HL-60 (cell line): Measurements from ENCODE around the gene ZNF165.

Experiments
- DNase-seq, 2 experiments: peaks; one replicate each; pipeline ENCODE4 v3.0.0-alpha.2; 2010 to 2020; ENCODE audit warnings: low read depth in 1 of 2, low spot score in 1 of 2
- H3K27ac ChIP-seq: fragments of 250-450 bp; sonication (Bioruptor Pico); replicated peaks from 2 replicates; pipeline ENCODE4 v1.5.1; 2020; ENCODE audit warnings: mild to moderate bottlenecking, moderate library complexity
- H3K27me3 ChIP-seq: fragments of 250-450 bp; sonication (Bioruptor Pico); 2 replicates; pipeline ENCODE4 v1.5.1; 2021; ENCODE audit warnings: mild to moderate bottlenecking, moderate library complexity; ENCODE audit not compliant: insufficient read depth, poor library complexity, severe bottlenecking
- H3K4me3 ChIP-seq: replicated peaks from 2 replicates; pipeline ENCODE4 v1.5.1; 2011; ENCODE audit warnings: mild to moderate bottlenecking, control low read depth, low read length; ENCODE audit not compliant: insufficient read depth
- GABPA ChIP-seq: IDR thresholded peaks from 2 replicates; pipeline ENCODE4 v1.6.1; 2012; ENCODE audit warnings: low read depth
- POLR2AphosphoS5 ChIP-seq: IDR thresholded peaks from 2 replicates; pipeline ENCODE4 v1.6.1; 2012; ENCODE audit warnings: low read depth
- SPI1 ChIP-seq: IDR thresholded peaks from 2 replicates; pipeline ENCODE4 v1.6.1; 2012; ENCODE audit warnings: low read depth, mild to moderate bottlenecking, borderline replicate concordance
- TF ChIP-seq, protein P1 (sequence below): IDR thresholded peaks from one replicate; pipeline ENCODE4 v1.5.1; 2011; ENCODE audit warnings: low read length, control low read depth, inconsistent platforms; ENCODE audit not compliant: insufficient read depth
- TF ChIP-seq, protein P2 (sequence below): IDR thresholded peaks from 2 replicates; pipeline ENCODE4 v1.6.1; 2012; ENCODE audit warnings: low read depth; ENCODE audit not compliant: insufficient replicate concordance

Gene ZNF165

DNA sequence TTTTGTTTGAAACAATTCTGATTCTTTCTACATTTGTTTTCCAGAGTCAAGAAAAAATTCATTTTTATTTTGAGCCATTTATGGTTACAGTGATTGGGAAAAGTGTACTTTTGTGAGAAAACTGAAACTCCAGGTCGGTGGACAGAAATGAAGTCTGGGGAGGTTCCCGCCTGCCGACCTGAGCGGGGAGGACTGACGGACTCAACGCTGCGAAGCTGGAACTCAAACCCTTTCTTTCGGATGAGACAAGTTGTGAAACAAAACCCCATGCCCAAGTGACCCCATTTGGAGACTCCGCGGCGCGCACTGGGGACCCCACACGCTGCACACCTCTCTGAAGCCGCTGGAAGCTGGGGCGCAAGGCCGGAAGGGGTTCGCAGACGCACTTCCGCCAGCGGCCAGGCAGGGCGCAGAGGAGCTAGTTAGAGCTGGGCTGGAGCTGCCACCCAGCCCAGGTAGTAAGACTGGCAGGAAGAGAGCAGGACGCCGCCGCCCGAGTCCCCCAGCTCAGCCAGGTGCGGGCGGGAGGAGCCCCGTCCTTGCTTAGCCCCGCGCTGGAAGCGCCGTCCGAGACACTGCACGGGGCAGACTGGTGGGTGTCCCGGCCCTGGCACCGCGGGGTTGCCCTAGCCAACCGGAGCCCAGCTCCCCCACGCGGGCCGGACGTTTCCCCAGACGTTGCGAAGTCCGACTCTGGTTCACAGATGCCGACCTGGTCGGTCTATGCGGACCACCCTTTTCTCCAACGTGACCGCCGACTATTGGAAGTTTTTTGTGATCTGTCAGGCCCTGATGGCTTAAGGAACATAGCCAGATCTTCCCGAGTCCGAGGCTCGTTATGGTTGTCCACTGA, 24.2 kb downstream of the ZNF165 start:
- H3K27me3 ChIP-seq: no peaks in the 10 kb centered on the region
- DNase-seq: peak; percentile 69 to 89
- TF ChIP-seq, protein P1, sequence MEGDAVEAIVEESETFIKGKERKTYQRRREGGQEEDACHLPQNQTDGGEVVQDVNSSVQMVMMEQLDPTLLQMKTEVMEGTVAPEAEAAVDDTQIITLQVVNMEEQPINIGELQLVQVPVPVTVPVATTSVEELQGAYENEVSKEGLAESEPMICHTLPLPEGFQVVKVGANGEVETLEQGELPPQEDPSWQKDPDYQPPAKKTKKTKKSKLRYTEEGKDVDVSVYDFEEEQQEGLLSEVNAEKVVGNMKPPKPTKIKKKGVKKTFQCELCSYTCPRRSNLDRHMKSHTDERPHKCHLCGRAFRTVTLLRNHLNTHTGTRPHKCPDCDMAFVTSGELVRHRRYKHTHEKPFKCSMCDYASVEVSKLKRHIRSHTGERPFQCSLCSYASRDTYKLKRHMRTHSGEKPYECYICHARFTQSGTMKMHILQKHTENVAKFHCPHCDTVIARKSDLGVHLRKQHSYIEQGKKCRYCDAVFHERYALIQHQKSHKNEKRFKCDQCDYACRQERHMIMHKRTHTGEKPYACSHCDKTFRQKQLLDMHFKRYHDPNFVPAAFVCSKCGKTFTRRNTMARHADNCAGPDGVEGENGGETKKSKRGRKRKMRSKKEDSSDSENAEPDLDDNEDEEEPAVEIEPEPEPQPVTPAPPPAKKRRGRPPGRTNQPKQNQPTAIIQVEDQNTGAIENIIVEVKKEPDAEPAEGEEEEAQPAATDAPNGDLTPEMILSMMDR: peak; percentile 30
- peak; percentile 55; the same call in 1 of the 2 replicates for TF ChIP-seq SPI1
- TF ChIP-seq, protein P2, sequence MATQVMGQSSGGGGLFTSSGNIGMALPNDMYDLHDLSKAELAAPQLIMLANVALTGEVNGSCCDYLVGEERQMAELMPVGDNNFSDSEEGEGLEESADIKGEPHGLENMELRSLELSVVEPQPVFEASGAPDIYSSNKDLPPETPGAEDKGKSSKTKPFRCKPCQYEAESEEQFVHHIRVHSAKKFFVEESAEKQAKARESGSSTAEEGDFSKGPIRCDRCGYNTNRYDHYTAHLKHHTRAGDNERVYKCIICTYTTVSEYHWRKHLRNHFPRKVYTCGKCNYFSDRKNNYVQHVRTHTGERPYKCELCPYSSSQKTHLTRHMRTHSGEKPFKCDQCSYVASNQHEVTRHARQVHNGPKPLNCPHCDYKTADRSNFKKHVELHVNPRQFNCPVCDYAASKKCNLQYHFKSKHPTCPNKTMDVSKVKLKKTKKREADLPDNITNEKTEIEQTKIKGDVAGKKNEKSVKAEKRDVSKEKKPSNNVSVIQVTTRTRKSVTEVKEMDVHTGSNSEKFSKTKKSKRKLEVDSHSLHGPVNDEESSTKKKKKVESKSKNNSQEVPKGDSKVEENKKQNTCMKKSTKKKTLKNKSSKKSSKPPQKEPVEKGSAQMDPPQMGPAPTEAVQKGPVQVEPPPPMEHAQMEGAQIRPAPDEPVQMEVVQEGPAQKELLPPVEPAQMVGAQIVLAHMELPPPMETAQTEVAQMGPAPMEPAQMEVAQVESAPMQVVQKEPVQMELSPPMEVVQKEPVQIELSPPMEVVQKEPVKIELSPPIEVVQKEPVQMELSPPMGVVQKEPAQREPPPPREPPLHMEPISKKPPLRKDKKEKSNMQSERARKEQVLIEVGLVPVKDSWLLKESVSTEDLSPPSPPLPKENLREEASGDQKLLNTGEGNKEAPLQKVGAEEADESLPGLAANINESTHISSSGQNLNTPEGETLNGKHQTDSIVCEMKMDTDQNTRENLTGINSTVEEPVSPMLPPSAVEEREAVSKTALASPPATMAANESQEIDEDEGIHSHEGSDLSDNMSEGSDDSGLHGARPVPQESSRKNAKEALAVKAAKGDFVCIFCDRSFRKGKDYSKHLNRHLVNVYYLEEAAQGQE: peak; percentile 76
- TF ChIP-seq GABPA: peak; percentile 93
- TF ChIP-seq POLR2AphosphoS5: peak; percentile 89
- H3K27ac ChIP-seq: peak overlapping the region; percentile 95
- peak overlapping the region; percentile 69 for H3K4me3 ChIP-seq

GRCh38 chr6:28105245-28105639, 24.9 kb downstream of the ZNF165 start:
- peak overlapping the region; percentile 95 for H3K27ac ChIP-seq
- TF ChIP-seq, protein P1: no peak
- TF ChIP-seq POLR2AphosphoS5: no peak
- no peak for TF ChIP-seq GABPA
- TF ChIP-seq SPI1: no peak
- TF ChIP-seq, protein P2: no peak
- H3K27me3 ChIP-seq: no peaks in the 10 kb centered on the region
- H3K4me3 ChIP-seq: peak overlapping the region; percentile 69
- peak in 1 of 2 experiments; percentile 54 for DNase-seq

GRCh38 chr6:28107506-28107905, 27.1 kb downstream of the ZNF165 start:
- DNase-seq: no peak
- Histone ChIP-seq H3K27me3 (no peaks in the 10 kb centered on the region), H3K4me3 (no peak overlapping the region), H3K27ac (no peak overlapping the region)
- TF ChIP-seq POLR2AphosphoS5: no peak
- no peak for TF ChIP-seq SPI1
- no peak for TF ChIP-seq GABPA
- TF ChIP-seq, protein P1: no peak
- TF ChIP-seq, protein P2: no peak
